Activated CD4-positive, alpha-beta T cell treated with anti-CD3 and anti-CD28 coated beads for 4 hours (primary cell): Measurements from ENCODE around the gene UNKL.

ENCODE experiments used
- DNase-seq, 2 donors: peaks; one replicate each; pipeline ENCODE4 v3.0.0-alpha.2; 2020

The UNKL gene

GRCh38 chr16:1398351-1398750 lies 16.2 kb downstream of the UNKL start:
- DNase-seq = no peak

DNA sequence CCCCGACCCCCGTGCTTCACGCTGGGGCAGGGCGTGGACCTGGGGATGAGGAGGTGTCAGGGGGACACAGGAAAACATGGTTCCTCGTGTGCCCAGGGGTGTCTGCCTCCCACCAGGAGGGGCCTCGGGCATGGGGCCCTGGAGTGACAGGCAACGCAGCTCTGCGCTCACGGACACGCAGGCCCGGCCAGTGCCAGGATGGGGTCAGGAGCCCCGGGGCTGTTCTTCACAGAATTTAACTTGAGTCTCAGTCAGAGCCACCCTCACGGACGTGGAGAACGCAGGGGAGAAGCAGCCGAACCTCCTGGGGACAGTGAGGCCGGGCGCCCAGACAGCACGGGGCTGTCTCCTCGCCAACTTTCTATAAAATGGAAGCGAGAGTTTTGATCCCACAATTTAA lies 16.7 kb downstream of the UNKL start:
- no peak for DNase-seq

GRCh38 chr16:1395444-1396031 lies 19.0 kb downstream of the UNKL start:
- no peak for DNase-seq

- no peak for DNase-seq
These were observed 20.0 kb downstream of the UNKL start for GRCh38 chr16:1394367-1394951.

DNA sequence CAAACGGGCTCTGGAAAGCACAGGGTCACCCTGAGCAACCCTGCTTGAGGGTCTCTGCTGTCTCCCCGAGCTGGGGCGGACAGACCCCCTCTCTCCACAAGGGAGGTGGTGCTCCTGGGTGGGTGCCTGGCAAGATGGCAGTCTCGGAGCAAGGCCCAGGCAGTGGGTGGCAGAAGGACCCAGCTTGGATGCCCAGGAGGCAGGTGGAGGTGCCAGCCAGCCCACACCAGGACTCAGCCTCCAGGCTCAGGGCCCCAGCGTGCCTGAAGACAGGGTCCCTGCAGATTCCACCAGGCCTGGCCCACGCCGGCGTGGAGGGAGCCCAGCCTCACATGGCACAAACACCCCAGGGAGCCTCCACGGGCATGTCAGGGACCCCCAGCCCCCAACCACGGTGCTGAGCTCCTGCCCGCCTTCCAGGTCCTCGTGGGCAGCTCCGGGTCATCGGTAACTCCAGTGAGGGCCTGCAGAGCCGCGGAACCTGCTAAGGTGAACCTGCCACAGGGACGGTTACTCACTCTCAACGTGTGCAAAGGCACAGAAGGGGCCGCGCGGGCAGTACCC lies 20.8 kb downstream of the UNKL start:
- no peak for DNase-seq

GRCh38 chr16:1392826-1393225 lies 21.7 kb downstream of the UNKL start:
- DNase-seq = no peak

DNA sequence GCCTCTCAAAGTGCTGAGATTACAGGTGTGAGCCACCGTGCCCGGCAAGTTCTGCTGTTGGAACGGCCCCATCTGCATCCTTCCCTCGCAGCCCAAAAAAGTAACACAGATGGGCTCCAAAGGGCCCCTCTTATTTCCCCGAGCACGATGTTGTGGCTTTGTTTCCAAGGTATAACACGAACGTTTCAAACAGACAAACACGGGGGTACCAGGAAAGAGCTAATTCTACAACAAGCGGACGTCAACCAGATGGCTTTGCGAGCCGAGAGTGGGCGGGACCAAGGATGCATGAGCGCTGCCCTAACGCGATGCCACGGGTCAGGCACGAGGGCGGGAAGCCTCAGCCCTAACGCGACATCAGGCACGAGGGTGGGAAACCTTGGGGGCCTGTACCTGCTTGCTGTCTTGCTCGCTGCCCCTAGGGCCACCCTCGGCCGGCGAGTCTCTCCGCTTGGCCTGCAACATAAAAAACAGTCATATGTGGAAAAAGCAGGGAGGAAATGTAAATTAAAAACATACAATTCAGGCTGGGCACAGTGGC lies 24.2 kb downstream of the UNKL start:
- DNase-seq = no peak

DNA sequence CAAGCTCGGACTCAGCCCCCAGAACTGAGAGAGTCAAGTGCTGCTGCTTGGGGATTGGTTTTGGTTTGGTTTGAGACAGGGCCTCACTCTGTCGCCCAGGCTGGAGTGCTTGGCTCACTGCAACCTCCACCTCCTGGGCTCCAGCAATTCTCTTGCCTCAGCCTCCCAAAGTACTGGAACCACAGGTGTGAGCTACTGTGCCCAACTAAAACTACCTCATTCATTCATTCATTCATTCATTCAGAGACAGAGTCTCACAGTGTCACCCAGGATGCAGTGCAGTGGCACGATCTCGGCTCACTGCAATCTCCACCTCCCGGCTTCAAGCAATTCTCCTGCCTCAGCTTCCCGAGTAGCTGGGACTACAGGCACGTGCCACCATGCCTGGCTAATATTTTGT lies 24.7 kb downstream of the UNKL start:
- DNase-seq = no peak

DNA sequence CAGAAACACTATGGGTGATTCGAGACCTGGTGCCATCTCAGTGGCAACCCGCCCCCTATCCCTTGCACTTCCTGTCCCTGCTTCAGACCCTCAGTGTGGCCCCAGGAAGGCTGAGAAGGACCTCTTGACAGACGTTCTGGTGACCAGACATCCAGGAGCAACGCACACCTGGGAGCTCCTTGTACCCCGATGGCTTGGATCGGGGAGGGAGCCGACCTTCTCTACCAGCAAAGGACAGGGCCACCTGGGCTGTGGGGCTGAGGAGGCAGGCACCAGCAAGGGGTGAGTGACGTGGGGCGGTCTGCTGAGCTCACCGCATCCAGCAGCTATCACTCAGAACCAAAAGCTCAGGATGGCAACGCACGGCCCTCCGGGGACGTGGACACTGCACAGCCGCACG lies 27.2 kb downstream of the UNKL start:
- DNase-seq = no peak

DNA sequence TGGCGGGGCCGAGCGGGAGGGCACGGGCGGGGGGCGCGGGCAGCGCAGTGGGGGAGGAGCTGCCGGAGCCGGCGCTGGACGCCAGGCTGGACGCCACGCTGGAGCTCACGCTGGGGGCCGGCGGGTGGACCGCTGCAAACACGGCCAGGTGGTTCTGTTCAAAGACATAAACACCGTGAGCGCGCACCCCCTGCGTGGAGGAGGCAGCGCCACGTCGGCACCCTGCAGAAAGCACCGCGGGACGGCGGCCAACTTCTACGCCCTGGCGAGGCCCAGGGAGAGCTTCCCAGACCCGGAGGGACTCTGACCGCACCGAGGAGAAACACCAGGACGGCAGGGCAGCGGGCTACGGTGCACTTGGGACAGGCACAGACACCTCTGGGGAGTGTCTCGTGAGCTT lies 29.3 kb downstream of the UNKL start:
- no peak for DNase-seq

GRCh38 chr16:1383556-1383955 lies 30.9 kb downstream of the UNKL start:
- no peak for DNase-seq

DNA sequence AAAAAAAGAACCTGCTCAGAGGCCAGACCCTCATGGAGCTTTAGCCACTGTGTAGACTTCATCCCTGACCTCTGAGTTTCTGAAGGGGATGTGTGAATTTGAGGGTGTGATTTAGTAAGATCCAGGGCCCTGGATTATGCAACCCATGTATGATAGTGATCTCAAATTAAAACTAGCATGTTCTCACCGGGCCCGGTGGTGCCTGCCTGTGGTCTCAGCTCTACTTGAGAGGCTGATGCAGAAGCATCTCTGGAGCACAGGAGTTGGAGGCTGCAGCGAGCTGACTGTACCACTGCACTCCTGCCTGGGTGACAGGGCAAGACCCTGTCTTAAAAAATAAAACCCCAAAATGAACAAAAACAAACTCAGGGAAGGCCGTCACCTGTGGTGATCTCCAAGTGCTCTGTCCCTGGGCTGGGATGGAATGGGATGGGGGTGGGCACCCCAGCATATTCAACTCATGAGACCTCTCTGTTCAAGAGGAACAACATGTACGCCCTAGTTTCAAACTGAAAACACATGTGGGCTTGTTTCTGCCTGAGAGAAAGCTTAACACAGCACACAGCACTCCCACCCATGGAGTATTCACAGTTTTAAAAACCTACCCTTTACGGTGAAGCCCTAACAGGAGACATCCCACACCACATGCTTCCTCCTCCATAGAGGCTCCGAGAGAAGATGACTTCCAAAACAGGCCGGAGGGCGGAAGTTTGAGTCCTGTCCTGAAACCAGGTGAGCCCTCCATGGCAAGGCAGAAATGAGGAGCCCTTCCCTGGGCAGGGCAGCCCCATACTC lies 32.7 kb downstream of the UNKL start:
- no peak for DNase-seq

DNA sequence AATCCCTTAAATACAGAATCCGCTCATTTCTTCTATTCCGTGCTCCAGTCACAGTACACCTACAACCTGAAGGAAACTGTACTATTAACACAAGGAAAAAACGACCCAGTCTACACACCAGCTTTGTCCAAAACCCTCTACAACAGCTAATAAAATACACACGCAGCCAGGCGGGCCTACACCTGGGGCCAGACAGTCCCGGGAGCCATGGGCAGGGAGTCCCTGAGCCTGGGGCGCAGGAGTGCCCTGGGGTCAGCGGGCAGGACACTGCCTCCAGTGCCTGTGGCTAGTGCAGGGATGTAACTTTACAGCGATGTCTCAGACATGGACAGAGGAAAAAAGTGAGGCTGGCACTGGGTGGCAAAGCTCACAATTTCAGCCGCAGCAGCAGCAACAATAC lies 34.3 kb downstream of the UNKL start:
- DNase-seq = no peak

DNA sequence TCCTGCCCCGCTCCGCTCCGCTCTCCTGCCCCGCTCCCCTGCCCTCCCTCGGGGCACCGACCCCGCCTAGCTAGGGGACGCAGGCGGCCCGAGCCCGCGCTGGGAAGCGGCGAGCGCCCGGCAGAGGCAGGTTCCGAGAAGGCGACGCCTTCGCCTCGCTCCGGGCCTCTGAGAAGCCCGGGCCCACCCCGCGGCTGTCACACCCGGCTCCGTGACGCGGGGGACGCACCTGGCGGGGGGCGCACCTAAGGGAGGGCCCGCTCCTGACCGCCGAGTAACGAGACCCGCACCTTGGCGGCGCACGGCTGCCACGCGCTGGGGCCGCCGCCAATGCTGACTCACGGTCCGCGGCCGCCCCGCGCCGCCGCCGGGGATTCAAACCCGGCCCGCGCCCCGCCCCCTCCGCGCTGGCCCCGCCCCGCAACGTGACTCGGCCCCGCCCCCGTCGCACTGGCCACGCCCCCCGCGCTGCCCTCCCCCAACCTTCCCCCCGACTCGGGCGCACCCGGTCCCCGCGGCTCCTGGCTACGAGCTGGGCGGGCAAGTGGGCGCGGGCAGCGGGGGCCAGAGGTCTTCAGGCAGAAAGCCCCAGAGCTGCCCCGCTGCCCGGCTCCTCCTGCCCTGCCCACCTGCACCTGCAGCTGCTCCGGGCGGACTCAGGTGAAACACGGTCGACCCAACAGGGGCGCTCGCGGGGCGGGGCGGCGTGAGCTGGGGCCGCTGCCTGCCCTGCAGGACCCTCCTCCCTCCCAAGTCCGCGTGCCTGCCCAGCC lies 35.0 kb downstream of the UNKL start:
- DNase-seq = peak; percentile 61 to 73

GRCh38 chr16:1378804-1379303 lies 35.6 kb downstream of the UNKL start:
- DNase-seq = peak; percentile 63 to 69

- no peak for DNase-seq
These were observed 36.3 kb downstream of the UNKL start for GRCh38 chr16:1378087-1378803.

- DNase-seq = no peak
These were observed 37.0 kb downstream of the UNKL start for GRCh38 chr16:1377406-1378010.

- no peak for DNase-seq
These were observed 38.6 kb downstream of the UNKL start for GRCh38 chr16:1375741-1376410.

- DNase-seq = no peak
These were observed 39.2 kb downstream of the UNKL start for GRCh38 chr16:1375298-1375640.

DNA sequence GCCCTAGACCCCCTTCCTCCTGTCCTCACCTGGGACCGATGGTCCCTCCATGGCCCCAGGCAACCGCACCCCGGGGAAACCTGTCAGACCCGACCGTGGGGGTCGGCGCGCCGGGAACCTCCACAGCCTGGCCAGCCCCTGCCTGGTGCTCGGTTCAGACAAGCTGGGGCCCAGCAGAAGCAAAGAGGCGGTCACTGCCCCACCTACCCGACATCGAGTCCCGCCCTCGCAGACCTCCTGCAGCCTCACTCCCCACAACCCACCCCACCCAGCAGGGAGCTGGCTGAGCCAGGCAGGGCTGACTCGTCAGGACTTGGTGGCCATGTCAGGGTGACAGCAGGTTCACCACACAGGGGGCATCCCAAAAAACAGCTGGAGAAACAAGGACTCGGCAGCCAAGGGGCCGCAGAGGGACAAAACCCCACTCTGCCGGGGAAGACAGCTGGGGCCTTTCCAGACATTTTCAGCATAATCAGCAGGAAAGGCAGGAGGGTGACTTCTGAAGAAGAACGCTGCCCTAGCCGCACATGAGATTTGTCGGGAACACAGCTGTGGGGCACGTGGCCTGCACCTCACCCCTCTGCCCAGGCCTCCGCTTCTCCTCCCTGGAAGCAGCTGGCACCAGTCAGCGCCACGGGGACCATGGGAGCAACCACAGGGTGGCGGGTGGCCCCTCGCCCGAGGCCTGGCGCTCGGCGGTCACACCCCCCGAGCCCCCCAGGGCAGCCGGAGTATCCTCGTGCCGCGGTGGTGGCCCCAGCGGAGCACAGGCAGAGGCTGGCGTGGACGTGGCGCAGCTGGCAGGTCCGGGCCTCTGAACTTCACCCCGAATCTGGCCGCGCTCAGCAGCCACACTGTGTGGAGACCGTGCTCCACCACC lies 39.8 kb downstream of the UNKL start:
- DNase-seq = no peak
